T-helper 1 cell treated with Interleukin-12 subunit alpha and Interleukin-12 subunit beta and Interleukin-4 antibody, amounts not matched to agents 30 ng/mL and 1 ng/mL, for 36 hours (primary cell): ENCODE results near the gene HERC2. TPM values are rescaled to one million over a fixed set of nuclear protein-coding genes. Genes with fewer than 3 reads are reported as not detected.
"Not testable (repeated sequence)": the region's sequence is repeated elsewhere in the genome, so short reads cannot be mapped to it uniquely, and the experiment has no call there.

Experiments
- intact Hi-C: fragments of 100-400 bp; cut with micrococcal nuclease; formaldehyde crosslinking; loops from one replicate; pipeline ENCODE4 v1.15.1; 2024
- total RNA-seq: library from RNA; stranded (reverse); gene quantifications from 2 replicates; pipeline ENCODE4 v1.2.3, GENCODE V29; 2022

HERC2 gene, protein sequence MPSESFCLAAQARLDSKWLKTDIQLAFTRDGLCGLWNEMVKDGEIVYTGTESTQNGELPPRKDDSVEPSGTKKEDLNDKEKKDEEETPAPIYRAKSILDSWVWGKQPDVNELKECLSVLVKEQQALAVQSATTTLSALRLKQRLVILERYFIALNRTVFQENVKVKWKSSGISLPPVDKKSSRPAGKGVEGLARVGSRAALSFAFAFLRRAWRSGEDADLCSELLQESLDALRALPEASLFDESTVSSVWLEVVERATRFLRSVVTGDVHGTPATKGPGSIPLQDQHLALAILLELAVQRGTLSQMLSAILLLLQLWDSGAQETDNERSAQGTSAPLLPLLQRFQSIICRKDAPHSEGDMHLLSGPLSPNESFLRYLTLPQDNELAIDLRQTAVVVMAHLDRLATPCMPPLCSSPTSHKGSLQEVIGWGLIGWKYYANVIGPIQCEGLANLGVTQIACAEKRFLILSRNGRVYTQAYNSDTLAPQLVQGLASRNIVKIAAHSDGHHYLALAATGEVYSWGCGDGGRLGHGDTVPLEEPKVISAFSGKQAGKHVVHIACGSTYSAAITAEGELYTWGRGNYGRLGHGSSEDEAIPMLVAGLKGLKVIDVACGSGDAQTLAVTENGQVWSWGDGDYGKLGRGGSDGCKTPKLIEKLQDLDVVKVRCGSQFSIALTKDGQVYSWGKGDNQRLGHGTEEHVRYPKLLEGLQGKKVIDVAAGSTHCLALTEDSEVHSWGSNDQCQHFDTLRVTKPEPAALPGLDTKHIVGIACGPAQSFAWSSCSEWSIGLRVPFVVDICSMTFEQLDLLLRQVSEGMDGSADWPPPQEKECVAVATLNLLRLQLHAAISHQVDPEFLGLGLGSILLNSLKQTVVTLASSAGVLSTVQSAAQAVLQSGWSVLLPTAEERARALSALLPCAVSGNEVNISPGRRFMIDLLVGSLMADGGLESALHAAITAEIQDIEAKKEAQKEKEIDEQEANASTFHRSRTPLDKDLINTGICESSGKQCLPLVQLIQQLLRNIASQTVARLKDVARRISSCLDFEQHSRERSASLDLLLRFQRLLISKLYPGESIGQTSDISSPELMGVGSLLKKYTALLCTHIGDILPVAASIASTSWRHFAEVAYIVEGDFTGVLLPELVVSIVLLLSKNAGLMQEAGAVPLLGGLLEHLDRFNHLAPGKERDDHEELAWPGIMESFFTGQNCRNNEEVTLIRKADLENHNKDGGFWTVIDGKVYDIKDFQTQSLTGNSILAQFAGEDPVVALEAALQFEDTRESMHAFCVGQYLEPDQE (N-terminal part only)
- 46.3 and 48.9 TPM in 2 replicates for total RNA-seq

DNA sequence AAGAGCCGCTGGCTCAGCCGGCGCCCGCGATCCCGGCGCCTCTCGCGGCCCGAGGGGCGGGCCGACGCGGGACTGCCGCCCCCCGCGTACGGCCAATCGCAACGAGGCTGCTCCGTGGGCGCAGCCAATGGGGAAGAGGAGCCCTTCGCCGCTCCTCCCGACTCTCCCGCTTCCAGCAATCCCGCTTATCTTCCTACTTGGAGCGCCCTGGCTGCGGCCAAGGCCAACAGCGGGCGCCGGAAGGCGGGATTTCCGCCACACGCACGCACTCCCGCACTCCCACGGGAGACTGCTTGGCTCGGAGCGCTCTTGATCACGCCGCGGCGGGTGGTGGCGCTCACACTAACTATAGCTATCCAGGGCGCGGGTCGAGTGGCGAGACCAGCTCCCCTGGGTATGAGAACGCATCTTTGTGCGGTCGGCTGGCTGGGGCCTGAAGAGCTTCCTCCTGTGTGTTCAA is at the start of gene HERC2:
Gene HERC2 (minus strand): TSS at position 51 of the 460 bp plus-strand sequence. CDS start 746 bp downstream, outside the sequence.
- intact Hi-C loops = not testable (repeated sequence)

DNA sequence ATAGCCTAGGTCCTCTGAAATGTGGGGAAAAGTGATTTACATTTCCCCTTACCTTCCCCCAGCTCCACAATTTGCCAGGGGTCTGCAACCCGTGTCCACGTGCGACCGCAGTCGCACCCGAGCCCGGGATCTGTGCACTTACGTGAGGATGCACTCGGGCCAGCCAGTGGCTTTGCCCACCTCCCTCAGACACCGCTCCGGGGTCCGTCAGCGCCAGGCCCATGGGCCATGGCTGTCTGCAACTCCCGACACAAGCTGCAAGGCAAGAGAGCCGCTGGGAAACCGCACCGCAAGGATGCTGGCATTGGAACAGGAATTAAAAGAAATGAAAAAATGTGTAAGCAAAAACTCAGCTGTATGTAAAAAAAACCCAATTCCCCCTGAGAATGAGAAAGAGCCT is 43.5 kb upstream of the HERC2 start:
- intact Hi-C loops = not testable (repeated sequence)

DNA sequence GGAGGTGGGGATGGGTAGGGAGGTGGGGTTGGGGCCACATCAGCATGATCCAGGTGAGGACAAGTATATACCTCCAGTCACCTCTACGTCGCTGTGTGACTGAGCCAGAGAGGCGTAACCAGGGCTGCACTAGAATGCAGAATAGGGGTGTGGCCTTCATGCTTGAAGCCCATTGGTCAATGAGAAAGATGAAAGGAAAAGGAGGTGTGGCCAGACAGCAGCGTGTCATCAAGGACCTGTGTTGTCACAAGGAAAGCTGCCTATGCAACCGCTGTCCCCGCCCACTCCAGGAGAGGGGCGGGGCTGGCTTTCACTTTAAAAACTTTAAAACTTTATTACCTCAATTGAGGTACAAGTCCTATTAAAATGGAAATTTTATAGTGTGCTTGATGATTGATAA is 36.0 kb upstream of the HERC2 start, which contains the start of gene GOLGA6L24:
Gene GOLGA6L24 (minus strand): TSS at position 101 of the 400 bp plus-strand sequence. CDS start 61 bp downstream, at position 40.
- intact Hi-C loops = not testable (repeated sequence)

DNA sequence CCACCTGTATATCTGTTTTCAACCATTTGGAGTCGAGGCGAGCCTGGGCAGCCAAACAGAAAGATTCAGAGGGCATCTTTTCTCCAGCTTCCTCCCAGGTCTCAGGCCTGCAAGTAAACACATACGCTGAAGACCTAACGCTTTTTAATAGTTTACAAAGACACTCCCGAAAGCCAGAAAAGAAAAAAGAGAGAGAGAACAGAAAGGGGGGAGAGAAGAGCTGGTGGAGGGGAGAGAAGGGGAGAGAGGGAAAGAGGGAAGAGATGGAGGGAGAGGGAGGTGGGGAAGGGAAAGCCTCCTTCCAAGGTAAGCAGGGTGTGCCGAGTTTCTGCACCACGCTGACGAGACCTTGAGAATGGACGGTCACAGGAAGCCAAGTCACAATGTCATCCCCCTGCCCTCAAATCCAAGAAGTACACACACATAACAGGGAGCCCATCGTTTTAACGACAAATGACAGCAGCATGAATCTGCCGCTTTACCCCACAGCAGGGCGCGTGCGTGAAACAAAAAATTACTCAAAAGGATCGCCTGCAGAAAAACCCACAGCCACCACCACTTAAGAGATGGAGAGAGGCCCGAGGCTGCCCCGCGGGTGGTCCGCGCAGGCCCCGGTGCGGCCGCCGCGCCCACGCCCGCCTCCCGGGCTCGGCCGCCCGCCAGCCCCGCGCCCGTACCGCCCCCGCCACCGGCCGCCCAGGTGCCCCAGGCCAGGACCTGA is 461 bp downstream of the HERC2 start:
- intact Hi-C loops = not testable (repeated sequence)

DNA sequence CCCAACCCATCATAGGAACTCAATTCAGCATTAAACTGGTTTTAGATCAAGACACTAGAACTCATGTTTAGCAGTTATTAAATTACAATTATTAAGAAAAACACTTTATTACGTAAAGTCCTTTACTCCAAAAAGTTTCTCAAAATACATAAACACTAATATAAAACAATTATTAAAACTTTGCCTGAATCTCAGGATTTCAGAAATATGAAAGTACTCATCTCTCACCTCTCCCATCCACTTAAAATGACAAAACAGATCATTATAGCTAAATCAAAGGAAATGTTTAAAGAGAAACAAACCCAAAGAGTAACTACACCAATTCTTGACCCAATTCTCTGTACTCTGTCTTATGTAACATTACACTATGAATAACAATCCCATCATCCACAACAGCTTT is 2.3 kb downstream of the HERC2 start:
- intact Hi-C loops = not testable (repeated sequence)

DNA sequence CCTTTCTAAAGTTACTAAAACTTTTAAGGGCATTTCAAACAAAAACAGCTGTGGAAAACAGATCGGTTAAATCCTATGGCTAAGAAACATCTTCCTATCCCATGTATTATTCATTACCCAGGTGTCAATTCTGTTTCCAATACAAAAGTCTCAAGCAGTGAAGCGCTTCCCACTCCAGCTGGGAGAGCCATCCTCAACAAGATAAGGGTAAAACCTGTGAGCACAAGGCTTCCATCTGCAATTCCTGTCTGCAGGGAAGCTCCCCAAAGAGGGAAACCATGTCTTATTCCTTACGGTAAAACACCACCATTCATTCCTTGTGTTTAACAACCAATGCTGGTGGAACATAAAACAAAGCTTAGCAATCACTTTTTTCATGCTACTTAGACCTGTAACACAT is 3.2 kb downstream of the HERC2 start:
- intact Hi-C loops = not testable (repeated sequence)

DNA sequence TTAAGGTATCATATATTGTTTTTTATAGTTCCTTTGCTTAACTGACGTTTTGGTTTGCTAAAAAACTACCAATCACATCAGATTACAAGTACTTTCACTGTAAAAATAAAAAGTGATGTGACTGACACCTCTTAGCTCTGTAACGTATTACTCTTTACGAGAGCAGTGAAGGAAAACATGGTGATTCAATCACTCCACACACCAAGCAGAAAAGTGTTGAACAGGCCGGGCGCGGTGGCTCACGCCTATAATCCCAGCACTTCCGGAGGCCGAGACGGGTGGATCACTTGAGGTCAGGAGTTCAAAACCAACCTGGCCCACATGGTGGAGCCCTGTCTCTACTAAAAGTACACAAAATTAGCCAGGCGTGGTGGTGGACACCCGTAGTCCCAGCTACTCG is 3.9 kb downstream of the HERC2 start:
- intact Hi-C loops = not testable (repeated sequence)

DNA sequence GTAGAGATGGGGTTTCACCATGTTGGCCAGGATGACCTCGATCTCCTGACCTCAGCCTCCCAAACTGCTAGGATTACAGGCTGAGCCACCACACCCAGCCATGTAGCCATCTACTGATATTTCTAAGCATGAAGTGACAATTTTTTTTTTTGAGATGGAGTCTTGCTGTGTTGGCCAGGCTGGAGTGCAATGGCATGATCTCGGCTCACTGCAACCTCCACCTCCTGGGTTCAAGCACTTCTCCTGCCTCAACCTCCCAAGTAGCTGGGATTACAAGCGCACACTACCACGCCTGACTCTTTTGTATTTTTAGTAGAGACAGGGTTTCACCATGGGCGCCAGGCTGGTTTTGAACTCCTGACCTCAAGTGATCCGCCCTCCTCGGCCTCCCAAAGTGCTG is 5.0 kb downstream of the HERC2 start:
- intact Hi-C loops = not testable (repeated sequence)

DNA sequence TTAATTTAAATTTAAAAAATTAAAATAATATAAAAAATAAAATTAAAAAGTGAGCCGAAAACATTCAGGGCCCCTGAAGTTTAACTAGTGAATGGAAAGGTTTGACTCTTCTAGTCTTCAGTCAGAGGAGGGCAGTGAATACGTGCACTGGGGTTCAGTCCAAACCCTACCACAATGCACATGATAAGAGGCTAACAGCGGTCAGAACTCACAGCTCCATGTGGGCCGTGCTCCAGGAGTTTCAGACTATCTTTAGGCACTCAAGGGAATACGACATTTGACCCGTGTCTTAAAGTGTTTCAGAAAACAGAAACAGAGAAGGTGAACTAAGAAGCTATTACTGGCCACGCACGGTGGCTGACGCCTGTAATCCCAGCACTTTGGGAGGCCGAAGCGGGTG is 11.5 kb downstream of the HERC2 start:
- intact Hi-C loops = not testable (repeated sequence)

DNA sequence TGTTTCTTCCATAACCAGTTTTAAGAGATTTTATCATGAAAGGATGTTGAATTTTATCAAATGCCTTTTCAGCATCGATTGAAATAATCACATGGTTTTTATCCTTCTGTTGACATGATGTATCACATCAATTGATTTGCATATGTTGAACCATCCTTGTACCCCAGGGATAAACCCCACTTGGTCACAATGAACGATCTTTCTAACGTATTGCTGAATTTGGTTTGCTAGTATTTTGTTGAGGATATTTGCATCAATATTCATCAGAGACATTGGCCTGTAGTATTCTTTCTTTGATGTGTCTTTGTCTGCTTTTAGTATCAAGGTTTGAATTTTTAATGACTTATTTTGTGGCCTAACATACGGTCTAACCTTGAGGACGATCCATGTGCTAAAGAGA is 13.3 kb downstream of the HERC2 start:
- intact Hi-C loops = not testable (repeated sequence)

DNA sequence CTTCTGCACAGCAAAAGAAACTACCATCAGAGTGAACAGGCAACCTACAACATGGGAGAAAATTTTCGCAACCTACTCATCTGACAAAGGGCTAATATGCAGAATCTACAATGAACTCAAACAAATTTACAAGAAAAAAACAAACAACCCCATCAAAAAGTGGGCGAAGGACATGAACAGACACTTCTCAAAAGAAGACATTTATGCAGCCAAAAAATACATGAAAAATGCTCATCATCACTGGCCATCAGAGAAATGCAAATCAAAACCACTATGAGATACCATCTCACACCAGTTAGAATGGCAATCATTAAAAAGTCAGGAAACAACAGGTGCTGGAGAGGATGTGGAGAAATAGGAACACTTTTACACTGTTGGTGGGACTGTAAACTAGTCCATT is 16.3 kb downstream of the HERC2 start:
- intact Hi-C loops = not testable (repeated sequence)

DNA sequence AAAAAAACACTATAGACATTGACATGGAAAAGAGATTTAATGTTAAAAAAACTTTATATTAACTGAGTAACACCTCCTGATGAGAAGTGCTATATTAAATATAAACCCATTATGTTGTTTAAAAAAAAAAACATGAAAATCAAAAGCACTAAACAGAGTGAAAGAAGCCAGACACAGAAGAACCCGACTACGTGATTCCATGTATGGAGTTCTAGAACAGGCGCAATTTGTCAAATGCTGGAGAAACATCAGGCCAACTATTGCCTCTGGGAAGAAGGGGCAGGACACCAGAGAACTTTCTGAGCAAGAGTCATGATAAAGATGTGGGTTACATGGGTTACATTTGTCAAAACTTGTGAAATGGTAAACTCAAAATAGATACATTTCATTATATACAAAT is 24.5 kb downstream of the HERC2 start:
- intact Hi-C loops = not testable (repeated sequence)

DNA sequence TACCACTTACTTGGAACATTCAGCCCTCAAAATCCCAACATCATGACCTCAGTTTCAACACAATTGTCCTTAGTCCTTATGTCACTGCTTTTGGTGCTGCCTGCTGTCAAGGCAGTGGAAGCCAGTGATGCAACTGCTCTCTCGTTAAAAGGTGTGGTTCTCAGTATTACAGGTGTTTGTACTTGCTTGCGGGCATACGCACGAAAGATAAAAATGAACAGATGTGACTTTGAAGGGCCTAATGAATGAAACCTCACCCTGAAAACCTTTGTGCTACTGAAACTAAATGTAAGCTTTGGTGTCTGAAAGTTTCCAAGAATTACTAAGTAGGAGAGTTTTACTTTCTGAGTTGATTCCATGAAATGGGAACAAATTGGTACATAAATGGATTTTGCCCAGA is 25.2 kb downstream of the HERC2 start:
- intact Hi-C loops = not testable (repeated sequence)

DNA sequence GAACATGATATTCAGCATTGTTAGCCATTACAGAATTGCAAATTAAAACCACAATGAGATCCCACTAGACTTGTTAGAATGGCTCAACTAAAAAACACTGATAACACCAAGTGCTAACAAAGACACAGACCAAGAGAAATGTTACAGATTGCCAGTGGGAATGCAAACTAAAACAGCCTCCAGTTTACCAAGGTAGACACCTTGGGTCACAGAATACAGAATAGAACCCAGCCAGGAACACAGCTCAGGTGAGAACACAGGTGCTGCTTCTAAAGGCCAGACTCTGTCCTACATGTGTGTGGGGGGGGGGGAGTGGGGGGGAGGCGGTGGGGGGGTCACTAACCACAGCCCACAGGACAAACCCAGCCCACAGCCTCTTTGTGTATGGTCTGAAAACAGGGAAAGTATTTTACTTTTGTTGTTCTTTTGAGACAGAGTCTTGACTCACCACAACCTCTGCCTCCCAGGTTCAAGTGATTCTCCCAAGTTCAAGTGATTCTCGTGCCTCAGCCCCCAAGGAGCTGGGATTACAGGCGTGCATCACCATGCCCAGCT is 26.9 kb downstream of the HERC2 start:
- intact Hi-C loops = not testable (repeated sequence)

DNA sequence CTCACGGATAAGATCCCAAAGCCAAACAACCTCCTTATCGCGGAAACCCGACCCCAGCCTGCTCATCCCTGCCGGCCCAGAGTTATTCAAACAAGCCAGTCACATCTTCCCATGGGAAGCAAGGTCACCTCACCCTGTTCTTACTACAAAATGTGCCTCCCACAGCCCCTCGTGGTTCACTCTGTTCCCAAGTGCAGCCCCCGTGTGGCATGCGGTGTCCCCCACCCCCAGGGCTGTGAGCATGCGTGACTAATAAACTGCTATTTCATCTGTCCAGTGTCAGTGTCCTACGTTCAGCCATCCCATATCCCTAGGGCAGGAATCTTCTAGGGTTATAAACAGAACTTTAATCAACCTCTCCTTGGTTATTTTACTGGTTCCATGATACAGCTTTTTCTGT is 27.4 kb downstream of the HERC2 start:
- intact Hi-C loops = not testable (repeated sequence)

DNA sequence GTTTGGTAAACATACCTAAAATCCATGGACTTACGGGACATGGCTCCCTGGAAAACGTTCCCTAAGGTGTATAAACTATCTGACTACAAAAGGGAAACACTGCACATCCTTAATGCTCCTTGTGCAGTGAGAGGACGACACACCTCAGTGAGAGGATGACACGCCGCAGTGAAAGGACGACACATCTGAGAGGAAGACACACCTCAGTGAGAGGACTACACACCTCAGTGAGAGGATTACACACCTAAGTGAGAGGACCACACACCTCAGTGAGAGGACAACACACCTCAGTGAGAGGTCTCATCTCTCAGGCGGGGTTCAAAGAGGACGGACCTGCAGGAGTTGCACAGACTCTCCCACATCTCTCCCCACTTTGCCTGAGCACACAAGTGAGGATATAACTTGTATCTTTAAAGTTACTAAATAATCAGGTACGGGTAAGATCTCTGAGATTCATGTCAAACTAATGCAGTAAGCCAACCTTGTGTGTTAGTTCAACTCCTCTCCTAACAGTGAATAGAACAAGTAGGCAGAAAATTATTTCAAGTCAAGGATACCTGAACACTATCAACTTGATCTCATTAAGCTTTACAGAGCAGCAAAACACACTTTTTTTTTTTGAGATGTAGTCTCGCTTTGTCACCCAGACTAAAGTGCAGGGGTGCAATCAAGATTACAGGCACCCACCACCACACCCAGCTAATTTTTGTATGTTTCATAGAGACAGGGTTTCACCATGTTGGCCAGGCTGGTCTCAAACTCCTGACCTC is 32.1 kb downstream of the HERC2 start:
- intact Hi-C loops = no loop called here

DNA sequence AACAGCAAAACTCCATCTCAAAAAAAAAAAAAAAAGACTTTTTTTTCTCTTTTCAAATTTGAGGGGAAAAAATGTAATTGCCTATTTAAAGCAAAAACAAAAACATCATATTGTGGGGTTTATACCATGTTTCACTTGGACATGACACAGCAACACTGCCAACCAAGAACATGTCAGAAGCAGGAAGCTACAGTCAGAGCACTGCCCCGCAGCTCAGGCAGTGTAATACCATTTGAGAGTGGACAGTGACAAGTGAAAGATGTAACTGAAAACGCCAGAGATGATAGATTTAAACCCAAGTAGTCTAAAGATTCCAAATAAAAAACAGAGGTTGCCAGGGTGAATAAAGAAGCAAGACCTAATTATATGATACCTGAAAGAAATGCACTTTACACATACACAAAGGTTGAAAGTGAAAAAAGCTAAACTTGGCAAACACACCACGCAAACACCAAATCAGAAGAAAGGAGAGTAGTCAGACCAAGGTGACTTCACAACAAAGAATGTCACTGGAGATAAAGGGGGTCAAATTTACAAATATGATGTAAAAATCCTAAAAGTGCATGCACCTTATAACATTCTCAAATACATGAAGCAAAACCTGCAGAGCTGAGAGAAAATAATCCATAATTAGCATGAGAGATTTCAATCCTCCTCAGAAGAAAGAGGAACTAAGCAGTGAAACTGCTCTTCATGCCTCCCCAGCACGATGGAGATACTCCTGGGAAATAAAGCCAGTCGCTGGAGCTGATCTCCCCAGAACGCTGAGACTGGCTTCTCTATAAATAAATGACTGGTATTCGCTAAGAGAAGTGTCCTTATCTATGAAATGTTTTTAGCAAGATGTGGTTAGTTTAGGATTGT is 32.9 kb downstream of the HERC2 start:
- intact Hi-C loops = not testable (repeated sequence)

DNA sequence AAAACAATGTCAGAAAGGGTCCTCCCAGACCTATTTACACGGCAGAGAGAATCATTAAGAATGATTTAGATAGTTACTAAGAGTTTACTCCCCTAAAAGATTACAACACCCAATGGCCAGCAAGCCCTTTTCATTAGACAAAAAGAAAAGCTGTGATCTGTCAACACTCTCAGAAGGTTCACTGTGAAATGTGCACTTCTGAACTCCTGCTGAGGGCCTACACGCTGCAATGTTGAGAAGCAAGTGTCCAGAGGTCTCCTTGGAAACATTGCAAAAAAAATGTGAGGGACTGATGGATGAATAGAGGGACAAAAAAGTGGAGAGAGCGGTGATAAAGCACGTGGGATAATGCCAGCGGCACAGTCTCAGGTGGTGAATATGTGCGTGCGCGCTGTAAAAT is 35.3 kb downstream of the HERC2 start:
- intact Hi-C loops = not testable (repeated sequence)
